SJSA1 (cell line): Measurements from ENCODE around the gene CENPL. TPM values are rescaled to one million over a fixed set of nuclear protein-coding genes. Genes with fewer than 3 reads are reported as not detected.

ENCODE experiments used
- DNase-seq, 2 experiments: peaks; one replicate each; pipeline ENCODE4 v3.0.0-alpha.2; 2015 to 2020; ENCODE audit warnings: low spot score in 2 of 2, low read depth in 1 of 2
- H3K27ac ChIP-seq: fragments of 250-450 bp; sonication (Bioruptor Pico); 2 replicates; pipeline ENCODE4 v1.5.1; 2020; ENCODE audit warnings: mild to moderate bottlenecking, moderate library complexity
- H3K27me3 ChIP-seq: fragments of 250-450 bp; sonication (Bioruptor Pico); replicated peaks from 2 replicates; pipeline ENCODE4 v1.5.1; 2020; ENCODE audit warnings: mild to moderate bottlenecking, moderate library complexity
- H3K36me3 ChIP-seq: fragments of 250-450 bp; sonication (Bioruptor Pico); 2 replicates; pipeline ENCODE4 v1.5.1; 2020; ENCODE audit warnings: mild to moderate bottlenecking
- H3K4me1 ChIP-seq: fragments of 250-450 bp; sonication (Bioruptor Pico); replicated peaks from 2 replicates; pipeline ENCODE4 v1.6.1; 2021; ENCODE audit warnings: mild to moderate bottlenecking
- H3K4me3 ChIP-seq: fragments of 250-450 bp; sonication (Bioruptor Pico); 2 replicates; pipeline ENCODE4 v1.5.1; 2020; ENCODE audit warnings: mild to moderate bottlenecking
- H3K9me3 ChIP-seq: fragments of 250-450 bp; sonication (Bioruptor Pico); replicated peaks from 2 replicates; pipeline ENCODE4 v1.5.1; 2020; ENCODE audit warnings: mild to moderate bottlenecking
- total RNA-seq: library from RNA; depleted of rRNA; stranded (reverse); fragments of >200 nt; shearing (Covaris generic); gene quantifications from 2 replicates; pipeline ENCODE4 v1.2.3, GENCODE V29; 2014; rRNA removed

CENPL gene
- total RNA-seq = 37.8 and 56.2 TPM in 2 replicates

- Histone ChIP-seq H3K4me1 (peaks cover 15% of the 10 kb centered on the region; the same call in 1 of the 2 replicates), H3K4me3 (peak within 1 kb of the TSS; percentile 55), H3K9me3 (no peaks in the 10 kb centered on the region), H3K27ac (peak within 1 kb of the TSS; percentile 90), H3K36me3 (peaks cover 36% of the 10 kb centered on the region), H3K27me3 (no peaks in the 10 kb centered on the region)
- DNase-seq = peak; percentile 96 to 98
These were observed at the start of gene CENPL, which contains the start of gene DARS2 for GRCh38 chr1:173824315-173825081. TSS of gene CENPL (minus strand) at chr1:173824883. CDS start at chr1:173811299, 13,584 bp downstream. TSS of gene DARS2 (plus strand) at chr1:173824673. CDS start at chr1:173825230, 557 bp downstream.

- H3K27me3 ChIP-seq = no peaks in the 10 kb centered on the region
- no peak for DNase-seq
- H3K27ac ChIP-seq = no peak overlapping the region
- H3K36me3 ChIP-seq = peaks cover 21% of the 10 kb centered on the region
- no peak overlapping the region for H3K4me3 ChIP-seq
- peaks cover 3% of the 10 kb centered on the region for H3K4me1 ChIP-seq
- H3K9me3 ChIP-seq = no peaks in the 10 kb centered on the region
These were observed 46.8 kb upstream of the CENPL start for GRCh38 chr1:173871500-173871899.

GRCh38 chr1:173871091-173871490 is 46.4 kb upstream of the CENPL start:
- Histone ChIP-seq H3K4me1 (peaks cover 7% of the 10 kb centered on the region), H3K27me3 (no peaks in the 10 kb centered on the region), H3K9me3 (no peaks in the 10 kb centered on the region), H3K4me3 (no peak overlapping the region), H3K27ac (no peak overlapping the region), H3K36me3 (peaks cover 22% of the 10 kb centered on the region)
- DNase-seq = no peak

GRCh38 chr1:173870252-173871075 is 45.8 kb upstream of the CENPL start:
- Histone ChIP-seq H3K27ac (no peak overlapping the region), H3K27me3 (no peaks in the 10 kb centered on the region), H3K9me3 (no peaks in the 10 kb centered on the region), H3K4me1 (peaks cover 14% of the 10 kb centered on the region), H3K4me3 (no peak overlapping the region), H3K36me3 (peaks cover 28% of the 10 kb centered on the region)
- DNase-seq = no peak

GRCh38 chr1:173869021-173869359 is 44.3 kb upstream of the CENPL start:
- Histone ChIP-seq H3K9me3 (no peaks in the 10 kb centered on the region), H3K27me3 (no peaks in the 10 kb centered on the region), H3K4me1 (peaks cover 16% of the 10 kb centered on the region), H3K36me3 (peaks cover 43% of the 10 kb centered on the region), H3K27ac (no peak overlapping the region), H3K4me3 (peak overlapping the region; percentile 71)
- no peak for DNase-seq

GRCh38 chr1:173868266-173869020 is 43.8 kb upstream of the CENPL start, which contains the start of gene ZBTB37:
TSS of gene ZBTB37 (plus strand) at chr1:173868380. CDS start at chr1:173870226, 1,846 bp downstream.
- no peaks in the 10 kb centered on the region for H3K27me3 ChIP-seq
- no peaks in the 10 kb centered on the region for H3K9me3 ChIP-seq
- peak within 1 kb of the TSS; percentile 67 for H3K27ac ChIP-seq
- H3K4me1 ChIP-seq = peaks cover 16% of the 10 kb centered on the region
- H3K36me3 ChIP-seq = peaks cover 46% of the 10 kb centered on the region
- H3K4me3 ChIP-seq = peak within 1 kb of the TSS; percentile 71
- DNase-seq = peak; percentile 52 to 82

- H3K36me3 ChIP-seq = peaks cover 48% of the 10 kb centered on the region
- H3K27ac ChIP-seq = peak within 1 kb of the TSS; percentile 67
- peak within 1 kb of the TSS; percentile 71 for H3K4me3 ChIP-seq
- no peaks in the 10 kb centered on the region for H3K27me3 ChIP-seq
- H3K4me1 ChIP-seq = peaks cover 16% of the 10 kb centered on the region
- DNase-seq = peak; percentile 98 to 100
- no peaks in the 10 kb centered on the region for H3K9me3 ChIP-seq
These were observed 43.1 kb upstream of the CENPL start, which contains the start of gene GAS5 for GRCh38 chr1:173867753-173868265. TSS of gene GAS5 (minus strand) at chr1:173867989.

GRCh38 chr1:173867141-173867752 is 42.6 kb upstream of the CENPL start:
- Histone ChIP-seq H3K27me3 (no peaks in the 10 kb centered on the region), H3K4me3 (peak overlapping the region; percentile 71), H3K4me1 (peaks cover 16% of the 10 kb centered on the region), H3K27ac (peak overlapping the region; percentile 59), H3K36me3 (peaks cover 54% of the 10 kb centered on the region), H3K9me3 (no peaks in the 10 kb centered on the region)
- peak in 1 of 2 experiments; percentile 49 for DNase-seq

- H3K9me3 ChIP-seq = no peaks in the 10 kb centered on the region
- DNase-seq = peak in 1 of 2 experiments; percentile 20
- peak overlapping the region; percentile 59; the same call in 1 of the 2 replicates for H3K27ac ChIP-seq
- no peaks in the 10 kb centered on the region for H3K27me3 ChIP-seq
- H3K4me3 ChIP-seq = peak overlapping the region; percentile 71
- peaks cover 61% of the 10 kb centered on the region for H3K36me3 ChIP-seq
- H3K4me1 ChIP-seq = peaks cover 16% of the 10 kb centered on the region
These were observed 41.9 kb upstream of the CENPL start for GRCh38 chr1:173866413-173867115.

GRCh38 chr1:173865468-173866164 is 40.9 kb upstream of the CENPL start:
- Histone ChIP-seq H3K36me3 (peaks cover 69% of the 10 kb centered on the region), H3K27me3 (no peaks in the 10 kb centered on the region), H3K4me3 (peak overlapping the region; percentile 71), H3K9me3 (no peaks in the 10 kb centered on the region), H3K4me1 (peaks cover 16% of the 10 kb centered on the region), H3K27ac (peak overlapping the region; percentile 59; the same call in 1 of the 2 replicates)
- DNase-seq = peak in 1 of 2 experiments; percentile 13

- H3K27me3 ChIP-seq = no peaks in the 10 kb centered on the region
- H3K27ac ChIP-seq = no peak overlapping the region
- no peaks in the 10 kb centered on the region for H3K9me3 ChIP-seq
- H3K4me1 ChIP-seq = peaks cover 16% of the 10 kb centered on the region
- DNase-seq = no peak
- peaks cover 78% of the 10 kb centered on the region for H3K36me3 ChIP-seq
- H3K4me3 ChIP-seq = 0 out of 2 replicates have a peak overlapping the region, but pooled peaks have one; percentile 71
These were observed 39.6 kb upstream of the CENPL start for GRCh38 chr1:173864179-173864867.
